Measurements from ENCODE around the gene COL6A2. TPM values are rescaled to one million over a fixed set of nuclear protein-coding genes. Genes with fewer than 3 reads are reported as not detected.

COL6A2 gene
- total RNA-seq, 5 donors from 2014 or later (not counting 1 experiment from before 2014, with no cell fraction given), result 33.8 to 85.2 (median 60.7) TPM

DNA sequence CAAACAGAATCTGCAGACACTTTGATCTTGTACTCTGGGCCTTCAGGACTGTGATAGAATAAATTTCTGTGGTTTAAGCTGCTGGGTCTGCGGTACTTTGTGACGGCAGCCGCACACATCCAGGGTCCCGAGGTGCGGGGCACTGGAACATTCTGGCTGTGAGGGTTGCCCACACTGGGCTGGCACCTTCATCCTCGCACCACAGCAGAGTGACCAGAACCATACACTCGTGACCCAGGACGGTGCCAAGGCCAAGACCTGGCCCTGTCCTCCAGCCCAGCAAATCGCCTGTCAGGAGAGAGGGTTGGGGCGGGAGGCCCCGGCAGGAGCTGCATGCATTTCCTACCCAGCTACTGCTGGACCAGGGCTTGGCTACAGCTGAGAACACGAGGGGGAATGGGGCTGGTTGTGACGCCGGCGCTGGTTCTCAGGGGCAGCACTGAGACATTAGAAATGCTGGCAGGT is 60.1 kb downstream of the COL6A2 start:
- H3K27me3 Mint-ChIP-seq, result peaks cover 5 to 6% of the 10 kb centered on the region in 2 donors
- DNase-seq, result peak in 1 of 35 experiments; percentile 4
- H3K4me3 Mint-ChIP-seq, result no peak overlapping the region
- Histone ChIP-seq H3K9me3 (no peaks in the 10 kb centered on the region), H3K36me3 (ENCODE audit: control insufficient read depth in 2 of 2, extremely low read depth in 1 of 2, insufficient read depth in 1 of 2, low read length in 1 of 2) (peaks cover 0 to 2% of the 10 kb centered on the region in 2 donors), H3K27me3 (replicated peaks in 1 of 2; ENCODE audit: control insufficient read depth in 2 of 2, extremely low read depth in 1 of 2, insufficient read depth in 2 of 2, low read length in 1 of 2) (peaks cover 0 to 3% of the 10 kb centered on the region in 2 experiments), H3K27ac (ENCODE audit: low read length) (no peak overlapping the region), H3K4me1 (ENCODE audit: control insufficient read depth in 1 of 2, extremely low read depth in 1 of 2, insufficient read depth in 2 of 2, low read length in 2 of 2) (peaks cover 0 to 6% of the 10 kb centered on the region in 2 experiments), H3K4me3 (ENCODE audit: control insufficient read depth in 1 of 2, extremely low read depth in 1 of 2, low read length in 1 of 2) (no peak overlapping the region)
- WGBS (ENCODE audit: insufficient coverage), result 90% methylated on average over 15 of the region's 15 CpGs
- ChIA-PET CTCF (interaction anchor here in 1 of 2 donors (0.5 kb wide), 1 partner anchor 11 kb away, joined by 3 read pairs; no protein-coding TSS in a partner anchor), POLR2A (no interaction called here)
- no peaks in the 10 kb centered on the region for H3K36me3 Mint-ChIP-seq
- no peak for ATAC-seq (replicated peaks in 1 of 4)
- H3K4me1 Mint-ChIP-seq, result peaks cover 0 to 3% (median 0%) of the 10 kb centered on the region in 3 donors
- H3K27ac Mint-ChIP-seq, result no peak overlapping the region
- H3K9me3 Mint-ChIP-seq, result no peaks in the 10 kb centered on the region

DNA sequence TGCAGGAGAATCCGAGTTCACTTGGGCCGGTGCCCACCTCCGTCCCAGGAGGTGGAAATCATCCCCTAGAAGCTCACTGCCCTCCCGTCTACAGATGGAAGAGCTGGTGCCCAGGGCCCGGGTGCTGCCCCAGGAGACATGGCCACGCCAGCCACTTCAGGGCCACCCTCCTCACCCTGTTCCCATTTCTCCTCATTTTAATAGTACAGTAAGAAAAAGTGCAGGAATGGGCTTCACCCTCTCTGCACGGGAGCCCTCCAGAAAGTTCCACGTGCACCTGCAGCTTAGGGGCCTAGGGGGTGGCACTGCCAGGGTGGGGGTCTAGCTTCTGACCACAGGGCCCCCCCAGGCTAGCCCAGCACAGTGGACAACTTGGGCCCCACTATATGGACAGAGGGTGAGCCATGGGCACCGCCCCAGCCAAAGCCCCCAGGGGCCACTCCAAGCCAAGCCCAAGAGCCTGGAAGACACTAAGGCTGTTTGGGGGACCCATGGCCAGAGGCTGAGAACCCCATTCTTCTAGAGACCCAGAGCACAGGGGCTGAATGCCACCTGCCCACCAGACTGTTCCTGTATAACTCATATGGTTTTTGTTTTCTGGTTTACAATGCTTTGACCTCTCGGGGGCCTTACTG is 60.9 kb downstream of the COL6A2 start:
- no peak for ATAC-seq (replicated peaks in 1 of 4)
- Histone ChIP-seq H3K27me3 (replicated peaks in 1 of 2; ENCODE audit: control insufficient read depth in 2 of 2, extremely low read depth in 1 of 2, insufficient read depth in 2 of 2, low read length in 1 of 2) (no peaks in the 10 kb centered on the region), H3K9me3 (no peaks in the 10 kb centered on the region), H3K4me3 (ENCODE audit: control insufficient read depth in 1 of 2, extremely low read depth in 1 of 2, low read length in 1 of 2) (no peak overlapping the region), H3K27ac (ENCODE audit: low read length) (no peak overlapping the region), H3K4me1 (ENCODE audit: control insufficient read depth in 1 of 2, extremely low read depth in 1 of 2, insufficient read depth in 2 of 2, low read length in 2 of 2) (no peaks in the 10 kb centered on the region), H3K36me3 (ENCODE audit: control insufficient read depth in 2 of 2, extremely low read depth in 1 of 2, insufficient read depth in 1 of 2, low read length in 1 of 2) (peaks cover 0 to 2% of the 10 kb centered on the region in 2 donors)
- peaks cover 10 to 11% of the 10 kb centered on the region in 2 donors for H3K27me3 Mint-ChIP-seq
- WGBS (ENCODE audit: insufficient coverage), result 100% methylated on average over 4 of the region's 10 CpGs
- H3K4me3 Mint-ChIP-seq, result no peak overlapping the region
- no peak overlapping the region for H3K27ac Mint-ChIP-seq
- H3K36me3 Mint-ChIP-seq, result no peaks in the 10 kb centered on the region
- CTCF ChIA-PET, result no interaction called here
- H3K9me3 Mint-ChIP-seq, result no peaks in the 10 kb centered on the region
- peak in 1 of 35 experiments; percentile 17 for DNase-seq
- POLR2A ChIA-PET, result no interaction called here
- peaks cover 0 to 5% (median 0%) of the 10 kb centered on the region in 3 donors for H3K4me1 Mint-ChIP-seq

DNA sequence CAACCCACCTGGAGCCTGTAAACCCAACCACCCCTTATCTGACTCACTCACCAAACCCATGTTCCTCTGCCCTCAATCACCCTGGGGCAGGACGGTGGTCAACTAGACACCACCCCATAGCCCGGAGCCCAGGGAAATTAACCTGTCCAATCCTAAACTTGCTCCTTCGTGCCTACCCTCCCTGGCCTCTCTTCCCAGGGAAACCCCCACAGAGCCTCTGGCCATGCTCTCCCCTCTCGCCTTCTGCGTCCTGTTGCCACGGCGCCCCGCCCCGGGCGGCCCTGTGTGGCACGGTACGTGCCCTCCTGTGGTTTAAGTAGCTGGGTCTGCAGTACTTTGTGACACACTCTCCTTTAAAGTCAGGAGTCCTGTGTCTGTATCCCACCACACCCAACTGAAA is 61.5 kb downstream of the COL6A2 start:
- 86% methylated on average over 10 of the region's 12 CpGs for WGBS (ENCODE audit: insufficient coverage)

DNA sequence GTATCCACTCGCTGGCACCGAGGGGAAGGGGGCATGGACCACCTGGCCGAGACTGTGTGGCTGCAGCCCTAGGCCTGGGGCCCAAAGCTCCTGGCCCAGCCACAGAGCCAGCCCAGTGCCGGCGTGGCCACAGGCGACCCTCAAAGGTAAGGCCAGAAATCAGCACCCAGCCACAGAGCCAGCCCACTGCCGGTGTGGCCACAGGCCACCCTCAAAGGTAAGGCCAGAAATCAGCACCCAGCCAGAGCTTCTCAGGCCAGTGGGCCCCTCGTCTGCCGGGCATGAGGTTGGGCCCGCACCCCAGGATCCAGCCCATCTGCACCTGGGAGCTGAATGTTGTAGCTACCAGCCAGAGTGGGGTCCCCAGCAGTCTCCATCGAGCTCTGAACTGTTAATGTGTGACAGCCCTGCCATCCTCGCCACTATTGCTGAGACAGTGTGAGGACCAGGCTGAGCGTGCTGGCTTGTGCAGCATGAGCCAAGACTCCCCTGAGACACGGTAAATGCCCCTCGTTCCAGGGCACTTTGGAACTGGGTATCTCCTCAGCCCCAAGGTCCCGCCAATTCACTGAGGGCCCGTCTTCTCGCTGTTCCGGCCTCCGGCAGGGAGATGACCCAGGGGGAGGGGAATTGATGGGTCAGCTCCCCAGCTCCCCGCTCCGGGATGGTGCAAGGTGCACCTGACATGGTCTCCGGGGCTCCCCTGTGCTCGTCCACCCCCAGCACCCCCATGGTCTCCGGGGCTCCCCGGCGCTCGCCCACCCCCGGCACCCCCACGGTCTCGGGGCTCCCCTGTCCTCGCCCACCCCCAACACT is 62.1 kb downstream of the COL6A2 start:
- peaks cover 0 to 5% (median 0%) of the 10 kb centered on the region in 3 donors for H3K4me1 Mint-ChIP-seq
- 95% methylated on average over 15 of the region's 32 CpGs for WGBS (ENCODE audit: insufficient coverage)
- Histone ChIP-seq H3K4me1 (ENCODE audit: control insufficient read depth in 1 of 2, extremely low read depth in 1 of 2, insufficient read depth in 2 of 2, low read length in 2 of 2) (no peaks in the 10 kb centered on the region), H3K27ac (ENCODE audit: low read length) (no peak overlapping the region), H3K9me3 (no peaks in the 10 kb centered on the region), H3K27me3 (replicated peaks in 1 of 2; ENCODE audit: control insufficient read depth in 2 of 2, extremely low read depth in 1 of 2, insufficient read depth in 2 of 2, low read length in 1 of 2) (no peaks in the 10 kb centered on the region), H3K4me3 (ENCODE audit: control insufficient read depth in 1 of 2, extremely low read depth in 1 of 2, low read length in 1 of 2) (no peak overlapping the region), H3K36me3 (ENCODE audit: control insufficient read depth in 2 of 2, extremely low read depth in 1 of 2, insufficient read depth in 1 of 2, low read length in 1 of 2) (peaks cover 0 to 2% of the 10 kb centered on the region in 2 donors)
- H3K9me3 Mint-ChIP-seq, result no peaks in the 10 kb centered on the region
- ATAC-seq (replicated peaks in 1 of 4), result no peak
- ChIA-PET POLR2A (no interaction called here), CTCF (interaction anchor here in 1 of 2 donors (0.6 kb wide), 1 partner anchor 11 kb away, joined by 3 read pairs; no protein-coding TSS in a partner anchor)
- peaks cover 10 to 15% of the 10 kb centered on the region in 2 donors for H3K27me3 Mint-ChIP-seq
- H3K36me3 Mint-ChIP-seq, result no peaks in the 10 kb centered on the region
- no peak overlapping the region for H3K4me3 Mint-ChIP-seq
- no peak overlapping the region for H3K27ac Mint-ChIP-seq
- DNase-seq, result peak in 1 of 35 experiments; percentile 12

More for the DNA sequence above, 61.5 kb downstream of the COL6A2 start:
- Histone ChIP-seq H3K36me3 (ENCODE audit: control insufficient read depth in 2 of 2, extremely low read depth in 1 of 2, insufficient read depth in 1 of 2, low read length in 1 of 2) (peaks cover 0 to 2% of the 10 kb centered on the region in 2 donors), H3K27me3 (replicated peaks in 1 of 2; ENCODE audit: control insufficient read depth in 2 of 2, extremely low read depth in 1 of 2, insufficient read depth in 2 of 2, low read length in 1 of 2) (no peaks in the 10 kb centered on the region), H3K4me1 (ENCODE audit: control insufficient read depth in 1 of 2, extremely low read depth in 1 of 2, insufficient read depth in 2 of 2, low read length in 2 of 2) (no peaks in the 10 kb centered on the region), H3K4me3 (ENCODE audit: control insufficient read depth in 1 of 2, extremely low read depth in 1 of 2, low read length in 1 of 2) (no peak overlapping the region), H3K9me3 (no peaks in the 10 kb centered on the region), H3K27ac (ENCODE audit: low read length) (no peak overlapping the region)
- Mint-ChIP-seq H3K4me1 (peaks cover 0 to 5% (median 0%) of the 10 kb centered on the region in 3 donors), H3K36me3 (no peaks in the 10 kb centered on the region), H3K9me3 (no peaks in the 10 kb centered on the region), H3K27me3 (peaks cover 10 to 15% of the 10 kb centered on the region in 2 donors), H3K27ac (no peak overlapping the region), H3K4me3 (no peak overlapping the region)
- peak in 1 of 35 experiments; percentile 10 for DNase-seq
- POLR2A ChIA-PET, result no interaction called here
- CTCF ChIA-PET, result interaction anchor here in 1 of 2 donors (0.6 kb wide), 1 partner anchor 10 kb away, joined by 3 read pairs; no protein-coding TSS in a partner anchor
- ATAC-seq (replicated peaks in 1 of 4), result no peak

DNA sequence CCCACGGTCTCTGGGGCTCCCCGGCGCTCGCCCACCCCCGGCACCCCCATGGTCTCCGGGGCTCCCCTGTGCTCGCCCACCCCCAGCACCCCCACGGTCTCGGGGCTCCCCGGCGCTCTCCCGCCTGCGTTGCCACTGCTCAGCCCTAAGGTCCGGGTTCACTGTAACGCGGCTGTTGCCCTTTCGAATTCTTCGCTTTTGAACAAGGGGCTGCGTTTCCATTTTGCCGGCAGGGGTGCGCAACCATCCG is 62.7 kb downstream of the COL6A2 start:
- Histone ChIP-seq H3K4me3 (ENCODE audit: control insufficient read depth in 1 of 2, extremely low read depth in 1 of 2, low read length in 1 of 2) (no peak overlapping the region), H3K27me3 (replicated peaks in 1 of 2; ENCODE audit: control insufficient read depth in 2 of 2, extremely low read depth in 1 of 2, insufficient read depth in 2 of 2, low read length in 1 of 2) (no peaks in the 10 kb centered on the region), H3K9me3 (no peaks in the 10 kb centered on the region), H3K36me3 (ENCODE audit: control insufficient read depth in 2 of 2, extremely low read depth in 1 of 2, insufficient read depth in 1 of 2, low read length in 1 of 2) (peaks cover 0 to 2% of the 10 kb centered on the region in 2 donors), H3K27ac (ENCODE audit: low read length) (no peak overlapping the region), H3K4me1 (ENCODE audit: control insufficient read depth in 1 of 2, extremely low read depth in 1 of 2, insufficient read depth in 2 of 2, low read length in 2 of 2) (no peaks in the 10 kb centered on the region)
- H3K9me3 Mint-ChIP-seq, result no peaks in the 10 kb centered on the region
- peak in 2 of 35 experiments; percentile 4 to 8 for DNase-seq
- CTCF ChIA-PET, result no interaction called here
- peak overlapping the region in 1 of 3 donors; percentile 42 for H3K4me3 Mint-ChIP-seq
- WGBS (ENCODE audit: insufficient coverage), result 98% methylated on average over 11 of the region's 22 CpGs
- H3K36me3 Mint-ChIP-seq, result no peaks in the 10 kb centered on the region
- peaks cover 0 to 5% (median 0%) of the 10 kb centered on the region in 3 donors for H3K4me1 Mint-ChIP-seq
- POLR2A ChIA-PET, result no interaction called here
- H3K27me3 Mint-ChIP-seq, result peaks cover 10 to 16% of the 10 kb centered on the region in 2 donors
- no peak overlapping the region for H3K27ac Mint-ChIP-seq
- ATAC-seq (replicated peaks in 1 of 4), result no peak

DNA sequence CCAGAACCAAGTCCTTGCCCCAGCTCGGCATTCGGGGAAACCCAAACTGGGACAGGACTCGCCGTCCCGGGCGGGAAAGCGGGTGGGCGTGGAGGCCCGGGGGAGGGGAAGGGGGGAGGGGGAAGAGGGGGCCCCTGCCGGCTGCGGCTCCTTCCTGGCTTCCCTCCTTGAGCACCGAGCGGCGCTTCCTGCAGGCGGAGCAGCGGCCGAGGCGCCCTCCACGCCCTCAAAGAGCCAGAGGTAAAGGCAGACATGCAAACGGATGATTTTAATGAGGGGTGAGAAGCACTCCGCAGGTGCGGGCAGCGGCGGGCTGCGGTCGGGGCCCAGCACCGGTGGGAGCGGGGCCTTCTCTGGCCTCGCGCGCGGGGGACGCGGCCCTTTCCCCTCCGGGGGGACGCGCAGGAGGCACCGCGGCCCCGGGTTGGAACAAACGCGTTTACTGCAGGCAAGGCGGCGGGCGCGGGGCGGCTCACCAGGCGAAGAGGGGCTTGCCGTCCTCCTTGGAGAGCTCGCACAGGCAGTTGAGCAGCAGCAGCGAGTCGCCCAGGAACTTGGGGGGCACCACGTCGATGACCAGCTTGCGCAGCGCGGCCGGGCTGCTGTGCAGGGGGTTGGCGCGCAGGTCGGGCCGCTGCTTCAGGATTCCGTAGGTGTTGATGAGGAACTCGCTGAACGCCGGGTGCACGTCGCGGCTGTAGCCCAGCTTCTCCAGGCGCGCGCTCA is 63.2 kb downstream of the COL6A2 start:
- H3K27me3 Mint-ChIP-seq, result peaks cover 10 to 18% of the 10 kb centered on the region in 2 donors
- H3K36me3 ChIP-seq (ENCODE audit: control insufficient read depth in 2 of 2, extremely low read depth in 1 of 2, insufficient read depth in 1 of 2, low read length in 1 of 2), result peaks cover 0 to 2% of the 10 kb centered on the region in 2 donors
- DNase-seq, result peak in 3 of 35 experiments; percentile 8 to 27 (median 21)
- no peaks in the 10 kb centered on the region for H3K9me3 ChIP-seq
- ChIA-PET CTCF (no interaction called here), POLR2A (no interaction called here)
- no peaks in the 10 kb centered on the region for H3K36me3 Mint-ChIP-seq
- H3K4me1 Mint-ChIP-seq, result peaks cover 0 to 5% (median 0%) of the 10 kb centered on the region in 3 donors
- H3K27me3 ChIP-seq (replicated peaks in 1 of 2; ENCODE audit: control insufficient read depth in 2 of 2, extremely low read depth in 1 of 2, insufficient read depth in 2 of 2, low read length in 1 of 2), result no peaks in the 10 kb centered on the region
- H3K27ac ChIP-seq (ENCODE audit: low read length), result no peak overlapping the region
- H3K27ac Mint-ChIP-seq, result no peak overlapping the region
- H3K9me3 Mint-ChIP-seq, result no peaks in the 10 kb centered on the region
- peak in 1 of 4 experiments; percentile 35 for ATAC-seq (replicated peaks in 1 of 4)
- peak overlapping the region in 2 of 3 donors; percentile 42 to 51 for H3K4me3 Mint-ChIP-seq
- H3K4me3 ChIP-seq (ENCODE audit: control insufficient read depth in 1 of 2, extremely low read depth in 1 of 2, low read length in 1 of 2), result no peak overlapping the region
- no peaks in the 10 kb centered on the region for H3K4me1 ChIP-seq (ENCODE audit: control insufficient read depth in 1 of 2, extremely low read depth in 1 of 2, insufficient read depth in 2 of 2, low read length in 2 of 2)
- WGBS (ENCODE audit: insufficient coverage), result 87% methylated on average over 59 of the region's 72 CpGs
